ENCODE results near the gene PCBP4. TPM values are rescaled to one million over a fixed set of nuclear protein-coding genes. Genes with fewer than 3 reads are reported as not detected.
"Not testable (repeated sequence)": the region's sequence is repeated elsewhere in the genome, so short reads cannot be mapped to it uniquely, and the experiment has no call there.

Gene PCBP4
- total RNA-seq, 3 donors from 2014 or later, result 9.8 to 12.3 (median 10.4) TPM

GRCh38 chr3:51937014-51937413 is 30.2 kb downstream of the PCBP4 start:
- Mint-ChIP-seq H3K4me3 (no peak overlapping the region), H3K36me3 (ENCODE audit: insufficient read depth) (peaks cover 50% of the 10 kb centered on the region), H3K9me3 (no peaks in the 10 kb centered on the region), H3K27me3 (ENCODE audit: low read depth) (no peaks in the 10 kb centered on the region), H3K4me1 (ENCODE audit: low read depth) (peaks cover 20% of the 10 kb centered on the region)
- no peak for DNase-seq
- no peak for ATAC-seq

GRCh38 chr3:51935886-51936755 is 31.1 kb downstream of the PCBP4 start:
- Mint-ChIP-seq H3K27me3 (ENCODE audit: low read depth) (no peaks in the 10 kb centered on the region), H3K4me1 (ENCODE audit: low read depth) (peaks cover 19% of the 10 kb centered on the region), H3K9me3 (no peaks in the 10 kb centered on the region), H3K36me3 (ENCODE audit: insufficient read depth) (peaks cover 54% of the 10 kb centered on the region), H3K4me3 (no peak overlapping the region)
- DNase-seq (no peak), ATAC-seq (no peak)

GRCh38 chr3:51934991-51935885 is 32.0 kb downstream of the PCBP4 start:
- H3K4me3 Mint-ChIP-seq, result no peak overlapping the region
- DNase-seq, result no peak
- no peak for ATAC-seq
- no peaks in the 10 kb centered on the region for H3K27me3 Mint-ChIP-seq (ENCODE audit: low read depth)
- peaks cover 10% of the 10 kb centered on the region for H3K4me1 Mint-ChIP-seq (ENCODE audit: low read depth)
- H3K36me3 Mint-ChIP-seq (ENCODE audit: insufficient read depth), result peaks cover 50% of the 10 kb centered on the region
- H3K9me3 Mint-ChIP-seq, result no peaks in the 10 kb centered on the region

GRCh38 chr3:51934139-51934850 is 33.0 kb downstream of the PCBP4 start:
- Mint-ChIP-seq H3K27me3 (ENCODE audit: low read depth) (no peaks in the 10 kb centered on the region), H3K9me3 (no peaks in the 10 kb centered on the region), H3K4me3 (no peak overlapping the region), H3K4me1 (ENCODE audit: low read depth) (peaks cover 3% of the 10 kb centered on the region), H3K36me3 (ENCODE audit: insufficient read depth) (peaks cover 48% of the 10 kb centered on the region)
- ATAC-seq (no peak), DNase-seq (no peak)

GRCh38 chr3:51933471-51934138 is 33.6 kb downstream of the PCBP4 start:
- H3K36me3 Mint-ChIP-seq (ENCODE audit: insufficient read depth), result peaks cover 44% of the 10 kb centered on the region
- no peak for DNase-seq
- no peak overlapping the region for H3K4me3 Mint-ChIP-seq
- H3K4me1 Mint-ChIP-seq (ENCODE audit: low read depth), result no peaks in the 10 kb centered on the region
- no peaks in the 10 kb centered on the region for H3K27me3 Mint-ChIP-seq (ENCODE audit: low read depth)
- no peaks in the 10 kb centered on the region for H3K9me3 Mint-ChIP-seq
- ATAC-seq, result no peak

- H3K36me3 Mint-ChIP-seq (ENCODE audit: insufficient read depth), result peaks cover 36% of the 10 kb centered on the region
- DNase-seq, result no peak
- no peaks in the 10 kb centered on the region for H3K27me3 Mint-ChIP-seq (ENCODE audit: low read depth)
- H3K4me3 Mint-ChIP-seq, result no peak overlapping the region
- no peaks in the 10 kb centered on the region for H3K9me3 Mint-ChIP-seq
- no peak for ATAC-seq
- H3K4me1 Mint-ChIP-seq (ENCODE audit: low read depth), result no peaks in the 10 kb centered on the region
Measured at GRCh38 chr3:51932471-51933370, 34.5 kb downstream of the PCBP4 start.

- DNase-seq, result no peak
- H3K27me3 Mint-ChIP-seq (ENCODE audit: low read depth), result no peaks in the 10 kb centered on the region
- H3K9me3 Mint-ChIP-seq, result no peaks in the 10 kb centered on the region
- no peak overlapping the region for H3K4me3 Mint-ChIP-seq
- H3K36me3 Mint-ChIP-seq (ENCODE audit: insufficient read depth), result peaks cover 28% of the 10 kb centered on the region
- no peak for ATAC-seq
- no peaks in the 10 kb centered on the region for H3K4me1 Mint-ChIP-seq (ENCODE audit: low read depth)
Measured at GRCh38 chr3:51931756-51932155, 35.5 kb downstream of the PCBP4 start.

GRCh38 chr3:51930439-51930838 is 36.8 kb downstream of the PCBP4 start:
- Mint-ChIP-seq H3K9me3 (no peaks in the 10 kb centered on the region), H3K27me3 (ENCODE audit: low read depth) (no peaks in the 10 kb centered on the region), H3K4me3 (no peak overlapping the region), H3K36me3 (ENCODE audit: insufficient read depth) (peaks cover 18% of the 10 kb centered on the region), H3K4me1 (ENCODE audit: low read depth) (no peaks in the 10 kb centered on the region)
- DNase-seq (no peak), ATAC-seq (no peak)

- no peak for ATAC-seq
- no peak overlapping the region for H3K4me3 Mint-ChIP-seq
- H3K4me1 Mint-ChIP-seq (ENCODE audit: low read depth), result no peaks in the 10 kb centered on the region
- H3K9me3 Mint-ChIP-seq, result no peaks in the 10 kb centered on the region
- H3K36me3 Mint-ChIP-seq (ENCODE audit: insufficient read depth), result peaks cover 18% of the 10 kb centered on the region
- DNase-seq, result no peak
- no peaks in the 10 kb centered on the region for H3K27me3 Mint-ChIP-seq (ENCODE audit: low read depth)
Measured at GRCh38 chr3:51929420-51930003, 37.7 kb downstream of the PCBP4 start.

- not testable (repeated sequence) for H3K4me1 Mint-ChIP-seq (ENCODE audit: low read depth); DNase-seq; H3K9me3 Mint-ChIP-seq; H3K27me3 Mint-ChIP-seq (ENCODE audit: low read depth); ATAC-seq; H3K4me3 Mint-ChIP-seq
- H3K36me3 Mint-ChIP-seq (ENCODE audit: insufficient read depth), result peaks cover 15% of the 10 kb centered on the region
Measured at GRCh38 chr3:51928981-51929380, 38.3 kb downstream of the PCBP4 start.

GRCh38 chr3:51928438-51928837 is 38.8 kb downstream of the PCBP4 start:
- no peaks in the 10 kb centered on the region for H3K4me1 Mint-ChIP-seq (ENCODE audit: low read depth)
- H3K27me3 Mint-ChIP-seq (ENCODE audit: low read depth), result no peaks in the 10 kb centered on the region
- ATAC-seq (no peak), DNase-seq (no peak)
- H3K36me3 Mint-ChIP-seq (ENCODE audit: insufficient read depth), result peaks cover 13% of the 10 kb centered on the region
- H3K4me3 Mint-ChIP-seq, result no peak overlapping the region
- no peaks in the 10 kb centered on the region for H3K9me3 Mint-ChIP-seq

- Mint-ChIP-seq H3K4me3 (no peak overlapping the region), H3K27me3 (ENCODE audit: low read depth) (no peaks in the 10 kb centered on the region), H3K4me1 (ENCODE audit: low read depth) (no peaks in the 10 kb centered on the region), H3K9me3 (no peaks in the 10 kb centered on the region), H3K36me3 (ENCODE audit: insufficient read depth) (peaks cover 8% of the 10 kb centered on the region)
- no peak for DNase-seq
- ATAC-seq, result no peak
Measured at GRCh38 chr3:51927061-51927977, 39.9 kb downstream of the PCBP4 start.
